ENCODE measurements around the gene CAPN2.

DNA sequence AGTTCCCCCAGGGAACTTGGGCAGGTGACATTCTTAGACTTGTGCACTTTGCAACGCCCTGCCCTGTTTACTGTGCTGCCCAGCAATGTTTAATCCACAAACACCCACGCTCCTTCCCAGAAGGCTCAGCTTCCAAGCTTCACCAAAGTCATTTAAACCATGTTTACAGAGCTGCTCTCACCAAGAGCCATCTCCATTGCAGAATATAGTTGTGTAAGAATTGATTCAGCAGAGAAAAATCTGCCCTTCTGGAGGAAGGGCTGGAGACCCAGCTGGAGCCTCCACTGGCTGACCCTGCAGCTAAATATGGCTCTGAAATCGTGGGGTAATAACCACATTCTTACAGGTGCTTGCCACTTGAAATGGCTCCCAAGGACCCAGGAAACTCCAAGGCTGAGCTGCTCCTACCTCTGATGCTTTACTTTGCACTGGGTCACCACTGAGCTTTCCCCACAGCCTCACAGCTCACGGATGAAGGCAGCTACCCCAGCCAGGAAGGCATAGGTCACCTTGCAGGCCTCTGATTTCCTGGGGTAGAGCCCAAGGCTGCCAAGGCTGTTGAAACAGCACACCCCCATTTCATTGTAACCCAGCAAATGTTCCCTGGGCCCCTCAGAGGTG is 8.7 kb downstream of the CAPN2 start:
- TF ChIP-seq ZBTB21 (tag by site-specific recombination; IDR thresholded peaks at IDR 0.05) (no peak), ZNF621 (tag by site-specific recombination; IDR thresholded peaks at IDR 0.05) (no peak), ZNF510 (tag by site-specific recombination; IDR thresholded peaks at IDR 0.05; ENCODE audit: insufficient replicate concordance) (no peak), YY1 (tag by site-specific recombination; IDR thresholded peaks at IDR 0.05) (no peak), SETDB1 (IDR thresholded peaks at IDR 0.05; ENCODE audit: insufficient read length, low read length) (no peak), REST (tag by site-specific recombination; IDR thresholded peaks at IDR 0.05) (no peak), ZNF791 (tag by site-specific recombination; IDR thresholded peaks at IDR 0.05) (no peak)
- TF ChIP-seq, protein P1, sequence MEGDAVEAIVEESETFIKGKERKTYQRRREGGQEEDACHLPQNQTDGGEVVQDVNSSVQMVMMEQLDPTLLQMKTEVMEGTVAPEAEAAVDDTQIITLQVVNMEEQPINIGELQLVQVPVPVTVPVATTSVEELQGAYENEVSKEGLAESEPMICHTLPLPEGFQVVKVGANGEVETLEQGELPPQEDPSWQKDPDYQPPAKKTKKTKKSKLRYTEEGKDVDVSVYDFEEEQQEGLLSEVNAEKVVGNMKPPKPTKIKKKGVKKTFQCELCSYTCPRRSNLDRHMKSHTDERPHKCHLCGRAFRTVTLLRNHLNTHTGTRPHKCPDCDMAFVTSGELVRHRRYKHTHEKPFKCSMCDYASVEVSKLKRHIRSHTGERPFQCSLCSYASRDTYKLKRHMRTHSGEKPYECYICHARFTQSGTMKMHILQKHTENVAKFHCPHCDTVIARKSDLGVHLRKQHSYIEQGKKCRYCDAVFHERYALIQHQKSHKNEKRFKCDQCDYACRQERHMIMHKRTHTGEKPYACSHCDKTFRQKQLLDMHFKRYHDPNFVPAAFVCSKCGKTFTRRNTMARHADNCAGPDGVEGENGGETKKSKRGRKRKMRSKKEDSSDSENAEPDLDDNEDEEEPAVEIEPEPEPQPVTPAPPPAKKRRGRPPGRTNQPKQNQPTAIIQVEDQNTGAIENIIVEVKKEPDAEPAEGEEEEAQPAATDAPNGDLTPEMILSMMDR (tag by site-specific recombination; IDR thresholded peaks at IDR 0.05): no peak

All from HEK293 (cell line).